HG02938 (cell line): Measurements from ENCODE around the gene GUCY2C.

Source experiments
- ATAC-seq: cut with Tn5 transposase; IDR thresholded peaks from one replicate; pipeline ENCODE4 v1.9.1; 2021; ENCODE audit warnings: mild to moderate bottlenecking, moderate library complexity; ENCODE audit not compliant: unreplicated experiment

The GUCY2C gene

GRCh38 chr12:14629832-14630710, 66.3 kb downstream of the GUCY2C start:
- peak; percentile 97 for ATAC-seq

GRCh38 chr12:14628771-14629170, 67.6 kb downstream of the GUCY2C start:
- ATAC-seq, result no peak

GRCh38 chr12:14621826-14622225, 74.6 kb downstream of the GUCY2C start:
- ATAC-seq, result peak; percentile 81

GRCh38 chr12:14619741-14620501, 76.5 kb downstream of the GUCY2C start:
- ATAC-seq, result peak; percentile 78

- ATAC-seq, result no peak
Observed at GRCh38 chr12:14618983-14619382, 77.4 kb downstream of the GUCY2C start.

- peak; percentile 47 for ATAC-seq
Observed at GRCh38 chr12:14614704-14615121, 81.7 kb downstream of the GUCY2C start.

GRCh38 chr12:14613718-14614117, 82.7 kb downstream of the GUCY2C start:
- ATAC-seq, result peak; percentile 95

GRCh38 chr12:14612898-14613445, 83.4 kb downstream of the GUCY2C start:
- ATAC-seq, result no peak

- no peak for ATAC-seq
Observed at GRCh38 chr12:14612250-14612649, 84.1 kb downstream of the GUCY2C start.

GRCh38 chr12:14611640-14612203, 84.7 kb downstream of the GUCY2C start:
- no peak for ATAC-seq

- no peak for ATAC-seq
Observed at GRCh38 chr12:14607568-14607967, 88.8 kb downstream of the GUCY2C start.

- ATAC-seq, result no peak
Observed at GRCh38 chr12:14605401-14605989, 90.9 kb downstream of the GUCY2C start.

GRCh38 chr12:14601692-14602478, 94.5 kb downstream of the GUCY2C start:
- no peak for ATAC-seq

GRCh38 chr12:14597480-14597879, 98.9 kb downstream of the GUCY2C start:
- ATAC-seq, result no peak

GRCh38 chr12:14591719-14592118, 104.7 kb downstream of the GUCY2C start:
- ATAC-seq, result no peak

- ATAC-seq, result no peak
Observed at GRCh38 chr12:14589169-14590004, 107.0 kb downstream of the GUCY2C start.

GRCh38 chr12:14588571-14588970, 107.8 kb downstream of the GUCY2C start:
- no peak for ATAC-seq

- no peak for ATAC-seq
Observed at GRCh38 chr12:14578646-14579045, 117.8 kb downstream of the GUCY2C start.

- ATAC-seq, result peak; percentile 65
Observed at GRCh38 chr12:14577344-14577743, 119.1 kb downstream of the GUCY2C start.
